Lung (tissue), 12 donors: Measurements from ENCODE around the gene HDAC4. TPM values are rescaled to one million over a fixed set of nuclear protein-coding genes. Genes with fewer than 3 reads are reported as not detected.

Source experiments
- ATAC-seq: fragments of 200-7000 bp; cut with Tn5 transposase; one replicate; pipeline ENCODE4 v1.9.1; 2020; ENCODE audit warnings: moderate number of reproducible peaks; ENCODE audit not compliant: insufficient read depth, low FRiP score
- DNase-seq, 3 donors: peaks; one replicate each; pipeline ENCODE4 v3.0.0-alpha.2; 2013 to 2017
- H3K27ac ChIP-seq, 2 donors: one replicate each; pipeline ENCODE4 v1.5.1; 2013; ENCODE audit warnings: mild to moderate bottlenecking in 2 of 2, moderate library complexity in 2 of 2, control low read depth in 1 of 2, inconsistent platforms in 1 of 2, low read depth in 1 of 2, low read length in 1 of 2
- H3K27me3 ChIP-seq, 3 donors: one replicate each; pipeline ENCODE4 v1.5.1; 2013; ENCODE audit warnings: low read length in 2 of 3; ENCODE audit not compliant: control insufficient read depth in 3 of 3, insufficient read depth in 3 of 3
- H3K36me3 ChIP-seq, 4 donors: one replicate each; pipeline ENCODE4 v1.5.1; 2013; ENCODE audit warnings: low read length in 4 of 4, mild to moderate bottlenecking in 1 of 4, moderate library complexity in 1 of 4; ENCODE audit not compliant: control insufficient read depth in 4 of 4, insufficient read depth in 4 of 4
- H3K4me1 ChIP-seq, 5 donors: one replicate each; pipeline ENCODE4 v1.5.1; 2013; ENCODE audit warnings: low read length in 5 of 5, mild to moderate bottlenecking in 2 of 5, moderate library complexity in 1 of 5; ENCODE audit not compliant: control insufficient read depth in 5 of 5, insufficient read depth in 5 of 5
- H3K4me3 ChIP-seq: one replicate; pipeline ENCODE4 v1.5.1; 2013; ENCODE audit warnings: mild to moderate bottlenecking, control low read depth, moderate library complexity
- H3K9ac ChIP-seq, 2 donors: one replicate each; pipeline ENCODE4 v1.5.1; 2013; ENCODE audit warnings: low read length in 2 of 2, control low read depth in 1 of 2; ENCODE audit not compliant: insufficient read depth in 1 of 2
- H3K9me3 ChIP-seq, 4 donors: one replicate each; pipeline ENCODE4 v1.5.1; 2013; ENCODE audit warnings: low read length in 3 of 4, mild to moderate bottlenecking in 1 of 4, moderate library complexity in 1 of 4; ENCODE audit not compliant: control insufficient read depth in 4 of 4, insufficient read depth in 3 of 4
- WGBS, 2 donors: extraction: QIAGEN DNeasy Blood & Tissue Kit; methylation state at CpG; one replicate each; pipeline ENCODE4 v1.1.7; 2013; 5-methylcytosine and 5-hydroxymethylcytosine counted together
- polyA plus RNA-seq, 2 donors: library from polyadenylated mRNA; stranded (reverse); fragments of 200-250 nt; gene quantifications; one replicate each; pipeline ENCODE4 v1.2.1, GENCODE V29; 2013
- total RNA-seq, 2 donors: library from RNA; depleted of rRNA in 1 of 2; stranded (reverse); fragments of >200 nt in 1 of 2; gene quantifications; one replicate each; pipeline ENCODE4 v1.2.1, GENCODE V29; 2014 to 2021
- TF ChIP-seq, protein P1 (sequence below): IDR thresholded peaks from 2 replicates; pipeline ENCODE4 v1.5.1; 2012; ENCODE audit warnings: mild to moderate bottlenecking; ENCODE audit errors: control extremely low read depth, extremely low read depth
- donor health status: control.
- donor health status: control.
- donor health status: Bipolar disorder and iron deficiency.
- donor health status: healthy.
- donor health status: DM: yes; HTN: yes; CAD: no.

HDAC4 gene
- total and polyA plus RNA-seq, 4 donors, result 6.9 to 47.7 (median 20.7) TPM

DNA sequence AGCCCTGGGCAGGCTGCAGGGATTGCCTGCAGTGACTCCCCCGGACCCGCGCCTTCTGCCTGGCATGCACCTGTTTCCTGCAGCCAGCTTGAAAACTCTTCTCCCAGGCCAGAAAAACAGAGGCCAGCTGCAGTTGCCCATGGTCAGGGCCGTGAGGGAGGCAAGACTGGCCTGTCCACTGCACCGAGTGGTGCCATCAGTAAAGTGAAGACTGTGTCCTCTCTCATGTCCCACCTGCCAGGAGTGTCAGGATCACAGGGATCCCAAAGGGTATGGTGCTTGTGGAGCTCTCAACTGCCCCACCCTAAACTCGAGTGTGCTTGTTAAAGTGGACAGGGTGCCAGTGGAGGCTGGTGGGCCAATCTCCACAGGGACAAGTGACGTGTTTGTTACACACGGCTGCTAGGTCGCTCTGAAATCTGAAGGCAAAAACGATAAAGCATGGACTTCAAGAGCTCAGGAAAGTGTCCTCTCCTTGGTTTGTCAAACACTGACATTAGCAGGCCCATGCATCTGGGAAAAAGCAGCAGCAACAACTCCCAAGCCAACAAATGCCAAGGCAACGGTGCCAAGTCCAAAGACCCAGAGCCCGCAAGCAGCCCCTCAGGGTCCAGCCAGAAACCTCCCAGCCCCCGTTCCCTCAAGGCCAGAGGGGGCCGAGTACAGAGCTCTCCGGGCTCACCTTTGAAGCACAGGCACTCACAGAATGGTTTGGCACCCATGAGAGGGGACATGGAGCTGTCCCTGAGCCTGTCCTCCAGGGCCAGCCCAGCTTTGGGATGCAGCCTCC, 213.2 kb downstream of the HDAC4 start:
- H3K9me3 ChIP-seq, result peaks cover 0 to 9% (median 0%) of the 10 kb centered on the region in 4 donors
- H3K4me1 ChIP-seq, result peaks cover 0 to 3% (median 0%) of the 10 kb centered on the region in 5 donors
- TF ChIP-seq, protein P1, sequence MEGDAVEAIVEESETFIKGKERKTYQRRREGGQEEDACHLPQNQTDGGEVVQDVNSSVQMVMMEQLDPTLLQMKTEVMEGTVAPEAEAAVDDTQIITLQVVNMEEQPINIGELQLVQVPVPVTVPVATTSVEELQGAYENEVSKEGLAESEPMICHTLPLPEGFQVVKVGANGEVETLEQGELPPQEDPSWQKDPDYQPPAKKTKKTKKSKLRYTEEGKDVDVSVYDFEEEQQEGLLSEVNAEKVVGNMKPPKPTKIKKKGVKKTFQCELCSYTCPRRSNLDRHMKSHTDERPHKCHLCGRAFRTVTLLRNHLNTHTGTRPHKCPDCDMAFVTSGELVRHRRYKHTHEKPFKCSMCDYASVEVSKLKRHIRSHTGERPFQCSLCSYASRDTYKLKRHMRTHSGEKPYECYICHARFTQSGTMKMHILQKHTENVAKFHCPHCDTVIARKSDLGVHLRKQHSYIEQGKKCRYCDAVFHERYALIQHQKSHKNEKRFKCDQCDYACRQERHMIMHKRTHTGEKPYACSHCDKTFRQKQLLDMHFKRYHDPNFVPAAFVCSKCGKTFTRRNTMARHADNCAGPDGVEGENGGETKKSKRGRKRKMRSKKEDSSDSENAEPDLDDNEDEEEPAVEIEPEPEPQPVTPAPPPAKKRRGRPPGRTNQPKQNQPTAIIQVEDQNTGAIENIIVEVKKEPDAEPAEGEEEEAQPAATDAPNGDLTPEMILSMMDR, result no peak
- H3K36me3 ChIP-seq, result peaks cover 3 to 28% (median 9%) of the 10 kb centered on the region in 4 donors
- H3K27ac ChIP-seq, result no peak overlapping the region
- H3K4me3 ChIP-seq, result no peak overlapping the region
- 85 to 92% methylated on average over 15 of the region's 15 CpGs for WGBS, 2 donors
- no peaks in the 10 kb centered on the region for H3K27me3 ChIP-seq
- ATAC-seq, result no peak
- no peak overlapping the region for H3K9ac ChIP-seq
- DNase-seq, result no peak

- H3K4me3 ChIP-seq, result no peak overlapping the region
- peaks cover 0 to 4% (median 0%) of the 10 kb centered on the region in 5 donors for H3K4me1 ChIP-seq
- H3K9ac ChIP-seq, result no peak overlapping the region
- no peak for ATAC-seq
- H3K27ac ChIP-seq, result no peak overlapping the region
- H3K36me3 ChIP-seq, result peaks cover 3 to 32% (median 9%) of the 10 kb centered on the region in 4 donors
- DNase-seq, result no peak
- 96 to 97% methylated on average over 20 of the region's 20 CpGs for WGBS, 2 donors
- peaks cover 0 to 9% (median 0%) of the 10 kb centered on the region in 4 donors for H3K9me3 ChIP-seq
- H3K27me3 ChIP-seq, result no peaks in the 10 kb centered on the region
- TF ChIP-seq, protein P1, result no peak
These were observed 214.1 kb downstream of the HDAC4 start for GRCh38 chr2:239186516-239187357.

- ATAC-seq (no peak), DNase-seq (no peak)
- TF ChIP-seq, protein P1, result no peak
- no peaks in the 10 kb centered on the region for H3K27me3 ChIP-seq
- 96 to 98% methylated on average over 14 of the region's 14 CpGs for WGBS, 2 donors
- H3K4me1 ChIP-seq, result peaks cover 0 to 4% (median 0%) of the 10 kb centered on the region in 5 donors
- H3K9ac ChIP-seq, result no peak overlapping the region
- H3K27ac ChIP-seq, result no peak overlapping the region
- H3K4me3 ChIP-seq, result no peak overlapping the region
- H3K36me3 ChIP-seq, result peaks cover 3 to 39% (median 9%) of the 10 kb centered on the region in 4 donors
- peaks cover 0 to 9% (median 0%) of the 10 kb centered on the region in 4 donors for H3K9me3 ChIP-seq
These were observed 215.6 kb downstream of the HDAC4 start for GRCh38 chr2:239184968-239185903.
